Upper lobe of left lung (tissue), 4 donors: ENCODE results near the gene NISCH.

Experiments used
- POLR2A ChIP-seq, 4 donors: fragments of 450-650 bp; IDR thresholded peaks; one replicate each; pipeline ENCODE4 v1.5.1; 2016 to 2017; ENCODE audit warnings: antibody characterized with exemption in 4 of 4, mild to moderate bottlenecking in 2 of 4
- TF ChIP-seq, protein P1 (sequence below), 6 experiments: fragments of 450-650 bp in 4 of 6; fragments of 200-600 bp in 2 of 6; sonication (generic) in 2 of 6; IDR thresholded peaks; one replicate each; pipeline ENCODE4 v1.5.1; 2016 to 2019; ENCODE audit warnings: antibody characterized with exemption in 6 of 6

DNA sequence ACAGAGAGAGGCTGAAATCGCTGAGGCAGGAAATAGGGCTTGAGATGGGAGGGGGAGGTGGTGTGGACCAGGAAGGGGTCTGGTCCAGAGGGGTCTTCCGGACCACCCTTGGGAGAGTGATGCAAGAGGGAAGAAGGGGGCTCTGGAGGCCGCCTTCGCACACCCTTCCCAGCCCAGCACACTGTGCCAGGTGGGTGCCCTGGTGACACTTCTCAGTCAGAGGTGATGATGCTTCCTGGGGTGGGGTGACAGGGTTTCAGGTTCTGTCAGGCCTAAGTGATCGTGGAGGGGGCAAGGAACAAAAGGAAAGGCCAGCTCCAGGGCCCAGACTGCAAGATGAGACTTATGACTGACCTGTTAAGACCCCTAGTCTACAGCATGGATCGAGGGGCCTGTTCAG lies 23.2 kb upstream of the NISCH start:
- no peak for TF ChIP-seq POLR2A (IDR thresholded peaks at IDR 0.05)
- TF ChIP-seq, protein P1, sequence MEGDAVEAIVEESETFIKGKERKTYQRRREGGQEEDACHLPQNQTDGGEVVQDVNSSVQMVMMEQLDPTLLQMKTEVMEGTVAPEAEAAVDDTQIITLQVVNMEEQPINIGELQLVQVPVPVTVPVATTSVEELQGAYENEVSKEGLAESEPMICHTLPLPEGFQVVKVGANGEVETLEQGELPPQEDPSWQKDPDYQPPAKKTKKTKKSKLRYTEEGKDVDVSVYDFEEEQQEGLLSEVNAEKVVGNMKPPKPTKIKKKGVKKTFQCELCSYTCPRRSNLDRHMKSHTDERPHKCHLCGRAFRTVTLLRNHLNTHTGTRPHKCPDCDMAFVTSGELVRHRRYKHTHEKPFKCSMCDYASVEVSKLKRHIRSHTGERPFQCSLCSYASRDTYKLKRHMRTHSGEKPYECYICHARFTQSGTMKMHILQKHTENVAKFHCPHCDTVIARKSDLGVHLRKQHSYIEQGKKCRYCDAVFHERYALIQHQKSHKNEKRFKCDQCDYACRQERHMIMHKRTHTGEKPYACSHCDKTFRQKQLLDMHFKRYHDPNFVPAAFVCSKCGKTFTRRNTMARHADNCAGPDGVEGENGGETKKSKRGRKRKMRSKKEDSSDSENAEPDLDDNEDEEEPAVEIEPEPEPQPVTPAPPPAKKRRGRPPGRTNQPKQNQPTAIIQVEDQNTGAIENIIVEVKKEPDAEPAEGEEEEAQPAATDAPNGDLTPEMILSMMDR (IDR thresholded peaks at IDR 0.05) = no peak
